Measurements from ENCODE around the gene DTX4.

DTX4 gene

GRCh38 chr11:59176330-59176729 lies 4.4 kb downstream of the DTX4 start:
- DNase-seq (no peak), ATAC-seq (ENCODE audit: insufficient read depth, low read depth) (no peak)
- no peaks in the 10 kb centered on the region for H3K79me2 ChIP-seq (ENCODE audit: insufficient read depth, low read length)
- H3K27ac ChIP-seq (ENCODE audit: low read length): no peak overlapping the region
- H3K36me3 ChIP-seq (ENCODE audit: insufficient read depth, low read length): no peaks in the 10 kb centered on the region
- H4K20me1 ChIP-seq (ENCODE audit: insufficient read depth, low read length): no peaks in the 10 kb centered on the region
- TF ChIP-seq EZH2 (IDR thresholded peaks at IDR 0.05; ENCODE audit: borderline replicate concordance, low read depth, low read length, severe bottlenecking) (no peak), CTCF (IDR thresholded peaks at IDR 0.05; ENCODE audit: borderline replicate concordance, extremely low read depth, low read length, poor library complexity, severe bottlenecking) (no peak)
- H3K9ac ChIP-seq (ENCODE audit: low read depth, low read length): no peak overlapping the region
- H3K4me3 ChIP-seq (ENCODE audit: low read depth in 1 of 2, low read length in 2 of 2): no peak overlapping the region
- H3K4me2 ChIP-seq (ENCODE audit: insufficient read depth, low read length): no peak overlapping the region
- peaks cover 12% of the 10 kb centered on the region for H3K9me3 ChIP-seq (ENCODE audit: insufficient read depth, low read length, severe bottlenecking)
- peaks cover 15% of the 10 kb centered on the region for H3K4me1 ChIP-seq (ENCODE audit: insufficient read depth, low read length)
- no peaks in the 10 kb centered on the region for H3K27me3 ChIP-seq (ENCODE audit: insufficient read depth, low read length, poor library complexity)
- no peak overlapping the region for H2AFZ ChIP-seq (ENCODE audit: low read depth, low read length)

- H3K27me3 ChIP-seq (ENCODE audit: insufficient read depth, low read length, poor library complexity): no peaks in the 10 kb centered on the region
- no peak overlapping the region for H3K4me3 ChIP-seq (ENCODE audit: low read depth in 1 of 2, low read length in 2 of 2)
- TF ChIP-seq CTCF (IDR thresholded peaks at IDR 0.05; ENCODE audit: borderline replicate concordance, extremely low read depth, low read length, poor library complexity, severe bottlenecking): no peak
- no peak for TF ChIP-seq EZH2 (IDR thresholded peaks at IDR 0.05; ENCODE audit: borderline replicate concordance, low read depth, low read length, severe bottlenecking)
- no peak overlapping the region for H3K4me2 ChIP-seq (ENCODE audit: insufficient read depth, low read length)
- DNase-seq: no peak
- peaks cover 12% of the 10 kb centered on the region for H3K9me3 ChIP-seq (ENCODE audit: insufficient read depth, low read length, severe bottlenecking)
- no peak overlapping the region for H3K27ac ChIP-seq (ENCODE audit: low read length)
- no peak overlapping the region for H2AFZ ChIP-seq (ENCODE audit: low read depth, low read length)
- no peaks in the 10 kb centered on the region for H3K79me2 ChIP-seq (ENCODE audit: insufficient read depth, low read length)
- H3K36me3 ChIP-seq (ENCODE audit: insufficient read depth, low read length): no peaks in the 10 kb centered on the region
- H3K4me1 ChIP-seq (ENCODE audit: insufficient read depth, low read length): no peaks in the 10 kb centered on the region
- H3K9ac ChIP-seq (ENCODE audit: low read depth, low read length): no peak overlapping the region
- ATAC-seq (ENCODE audit: insufficient read depth, low read depth): no peak
- H4K20me1 ChIP-seq (ENCODE audit: insufficient read depth, low read length): no peaks in the 10 kb centered on the region
These were observed 6.5 kb downstream of the DTX4 start for GRCh38 chr11:59178402-59178801.

GRCh38 chr11:59179121-59179520 lies 7.2 kb downstream of the DTX4 start:
- no peaks in the 10 kb centered on the region for H3K79me2 ChIP-seq (ENCODE audit: insufficient read depth, low read length)
- H3K4me1 ChIP-seq (ENCODE audit: insufficient read depth, low read length): no peaks in the 10 kb centered on the region
- H4K20me1 ChIP-seq (ENCODE audit: insufficient read depth, low read length): no peaks in the 10 kb centered on the region
- no peaks in the 10 kb centered on the region for H3K27me3 ChIP-seq (ENCODE audit: insufficient read depth, low read length, poor library complexity)
- H2AFZ ChIP-seq (ENCODE audit: low read depth, low read length): no peak overlapping the region
- DNase-seq (no peak), ATAC-seq (ENCODE audit: insufficient read depth, low read depth) (no peak)
- H3K9me3 ChIP-seq (ENCODE audit: insufficient read depth, low read length, severe bottlenecking): peaks cover 12% of the 10 kb centered on the region
- no peak overlapping the region for H3K4me2 ChIP-seq (ENCODE audit: insufficient read depth, low read length)
- no peak overlapping the region for H3K27ac ChIP-seq (ENCODE audit: low read length)
- TF ChIP-seq CTCF (IDR thresholded peaks at IDR 0.05; ENCODE audit: borderline replicate concordance, extremely low read depth, low read length, poor library complexity, severe bottlenecking): no peak
- TF ChIP-seq EZH2 (IDR thresholded peaks at IDR 0.05; ENCODE audit: borderline replicate concordance, low read depth, low read length, severe bottlenecking): no peak
- no peaks in the 10 kb centered on the region for H3K36me3 ChIP-seq (ENCODE audit: insufficient read depth, low read length)
- H3K4me3 ChIP-seq (ENCODE audit: low read depth in 1 of 2, low read length in 2 of 2): no peak overlapping the region
- no peak overlapping the region for H3K9ac ChIP-seq (ENCODE audit: low read depth, low read length)
